IMR-90 (cell line): Measurements from ENCODE around the gene NTRK2. TPM values are rescaled to one million over a fixed set of nuclear protein-coding genes. Genes with fewer than 3 reads are reported as not detected.

ENCODE experiments used
- ATAC-seq: fragments of 200-7000 bp; cut with Tn5 transposase; 2 replicates; pipeline ENCODE4 v1.9.1; 2020; ENCODE audit warnings: low read depth, mild to moderate bottlenecking, moderate library complexity
- BruUV-seq: library from RNA; stranded (reverse); fragments of 400-500 nt; replicated peaks from 2 replicates; lab custom pipeline; 2021; lab: Mats Ljungman, UMichigan
- CTCF ChIA-PET: fragments of 300-600 bp; formaldehyde crosslinking; extraction: SDS; loops from one replicate; lab custom pipeline; 2021; ENCODE audit warnings: antibody characterized with exemption; lab: Yijun Ruan, JAX
- POLR2A ChIA-PET: fragments of 300-600 bp; sonication (Branson Sonifier 250); formaldehyde crosslinking; loops from one replicate; lab custom pipeline; 2022; ENCODE audit warnings: antibody characterized with exemption; ENCODE audit not compliant: unreplicated experiment; lab: Charles Lee
- DNase-seq: peaks from one replicate; pipeline ENCODE4 v3.0.0; 2013
- H2AFZ ChIP-seq: replicated peaks from 2 replicates; pipeline ENCODE3; 2013; ENCODE audit warnings: low read length, mild to moderate bottlenecking; ENCODE audit not compliant: poor library complexity
- H2AK5ac ChIP-seq: 2 replicates; pipeline ENCODE4 v1.6.1; 2013; ENCODE audit warnings: low read depth, low read length, inconsistent platforms
- H2AK9ac ChIP-seq: replicated peaks from 2 replicates; pipeline ENCODE3; 2013; ENCODE audit warnings: mild to moderate bottlenecking, low read depth, low read length, moderate library complexity; ENCODE audit not compliant: poor library complexity
- H2BK120ac ChIP-seq: 2 replicates; pipeline ENCODE4 v1.6.1; 2013; ENCODE audit warnings: low read depth, low read length, inconsistent platforms
- H2BK15ac ChIP-seq: 3 replicates; pipeline ENCODE4 v1.6.1; 2013; ENCODE audit warnings: low read depth, low read length, inconsistent platforms
- H2BK20ac ChIP-seq: 2 replicates; pipeline ENCODE4 v1.6.1; 2013; ENCODE audit warnings: low read depth, mild to moderate bottlenecking, inconsistent platforms, low read length, moderate library complexity
- H2BK5ac ChIP-seq: 2 replicates; pipeline ENCODE4 v1.6.1; 2013; ENCODE audit warnings: mild to moderate bottlenecking, low read depth, low read length, inconsistent platforms; ENCODE audit not compliant: poor library complexity, severe bottlenecking
- H3K14ac ChIP-seq: replicated peaks from 2 replicates; pipeline ENCODE4 v1.6.1; 2013; ENCODE audit warnings: low read depth, low read length, inconsistent platforms
- H3K18ac ChIP-seq: 2 replicates; pipeline ENCODE4 v1.6.1; 2013; ENCODE audit warnings: low read depth, low read length, control low read depth
- H3K23ac ChIP-seq: 2 replicates; pipeline ENCODE4 v1.6.1; 2013; ENCODE audit warnings: low read depth, low read length, inconsistent platforms
- H3K27ac ChIP-seq: 2 replicates; pipeline ENCODE4 v1.5.1; 2013; ENCODE audit warnings: mild to moderate bottlenecking, control low read depth, low read length; ENCODE audit not compliant: insufficient read depth
- H3K27me3 ChIP-seq: 2 replicates; pipeline ENCODE4 v1.6.1; 2013; ENCODE audit warnings: low read length; ENCODE audit not compliant: control insufficient read depth, insufficient read depth
- H3K36me3 ChIP-seq: 2 replicates; pipeline ENCODE4 v1.6.1; 2013; ENCODE audit warnings: low read length, mixed read lengths; ENCODE audit not compliant: control insufficient read depth, insufficient read depth
- H3K4ac ChIP-seq: 2 replicates; pipeline ENCODE4 v1.6.1; 2013; ENCODE audit warnings: low read depth, low read length, inconsistent platforms
- H3K4me1 ChIP-seq: 2 replicates; pipeline ENCODE4 v1.6.1; 2013; ENCODE audit warnings: low read length, mixed read lengths; ENCODE audit not compliant: control insufficient read depth, insufficient read depth
- H3K4me2 ChIP-seq: 2 replicates; pipeline ENCODE4 v1.6.1; 2013; ENCODE audit warnings: low read depth, mild to moderate bottlenecking, control low read depth, low read length, moderate library complexity
- H3K4me3 ChIP-seq: 2 replicates; pipeline ENCODE4 v1.5.1; 2013; ENCODE audit warnings: low read depth, mild to moderate bottlenecking, control low read depth, low read length, moderate library complexity; ENCODE audit not compliant: insufficient read depth
- H3K56ac ChIP-seq: 2 replicates; pipeline ENCODE4 v1.6.1; 2013; ENCODE audit warnings: low read length, inconsistent platforms; ENCODE audit not compliant: insufficient read depth; ENCODE audit errors: extremely low read depth
- H3K79me1 ChIP-seq, 2 experiments: 2 replicates each; pipeline ENCODE4 v1.6.1; 2013; ENCODE audit warnings: low read length in 2 of 2, inconsistent platforms in 1 of 2, low read depth in 1 of 2
- H3K9ac ChIP-seq: 2 replicates; pipeline ENCODE4 v1.6.1; 2013; ENCODE audit warnings: low read depth, low read length, control low read depth
- H3K9me1 ChIP-seq: 2 replicates; pipeline ENCODE4 v1.6.1; 2013; ENCODE audit warnings: low read length, inconsistent platforms; ENCODE audit not compliant: insufficient read depth
- H3K9me3 ChIP-seq: 2 replicates; pipeline ENCODE4 v1.6.1; 2013; ENCODE audit warnings: low read length; ENCODE audit not compliant: control insufficient read depth, insufficient read depth
- H4K20me1 ChIP-seq: 2 replicates; pipeline ENCODE4 v1.6.1; 2013; ENCODE audit warnings: low read length, inconsistent platforms; ENCODE audit not compliant: insufficient read depth
- H4K5ac ChIP-seq: 2 replicates; pipeline ENCODE4 v1.6.1; 2013; ENCODE audit warnings: mild to moderate bottlenecking, low read depth, low read length, control low read depth
- H4K8ac ChIP-seq, 2 experiments: 2 replicates each; pipeline ENCODE4 v1.6.1; 2013; ENCODE audit warnings: low read depth in 2 of 2, low read length in 2 of 2, control low read depth in 1 of 2, inconsistent platforms in 1 of 2
- H4K91ac ChIP-seq: 2 replicates; pipeline ENCODE4 v1.6.1; 2013; ENCODE audit warnings: low read depth, low read length, inconsistent platforms; ENCODE audit not compliant: insufficient read depth
- BHLHE40 ChIP-seq: fragments of 150-350 bp; IDR thresholded peaks from 2 replicates; pipeline ENCODE4 v1.6.1; 2016; ENCODE audit warnings: mild to moderate bottlenecking, low read depth, low read length
- ELK1 ChIP-seq: fragments of 150-350 bp; IDR thresholded peaks from 2 replicates; pipeline ENCODE4 v1.6.1; 2016; ENCODE audit warnings: low read depth, mild to moderate bottlenecking, low read length, moderate library complexity, borderline replicate concordance
- FOS ChIP-seq: fragments of 150-350 bp; IDR thresholded peaks from 2 replicates; pipeline ENCODE4 v1.6.1; 2016; ENCODE audit warnings: low read depth, low read length
- WGBS, 2 experiments: methylation state at CpG; one replicate each; pipeline versions ENCODE4 v1.1.5 to v1.1.7; 2013; ENCODE audit warnings: missing lambda C conversion rate in 2 of 2; ENCODE audit not compliant: insufficient read length in 1 of 2; ENCODE audit errors: extremely low coverage in 2 of 2; 5-methylcytosine and 5-hydroxymethylcytosine counted together
- dilution Hi-C: fragments of 300-500 bp; cut with HindIII; formaldehyde crosslinking; loops from one replicate; pipeline ENCODE4 v1.14.3; 2018; ENCODE audit warnings: low sequenced_read_pairs; ENCODE audit not compliant: unreplicated experiment
- in situ Hi-C: fragments of 300-500 bp; cut with MboI; formaldehyde crosslinking; loops from 3 replicates; pipeline ENCODE4 v1.14.3; 2019; ENCODE audit warnings: low sequenced_read_pairs, inconsistent platforms, mixed read lengths
- intact Hi-C: fragments of 100-400 bp; cut with micrococcal nuclease; formaldehyde crosslinking; loops from 2 replicates; pipeline ENCODE4 v1.10.0; 2022
- polyA plus RNA-seq, 3 experiments: library from polyadenylated mRNA; depleted of rRNA; stranded (reverse); fragments of >200 nt; gene quantifications; 2 replicates each; pipeline ENCODE4 v1.2.3, GENCODE V29; 2012; ENCODE audit warnings: low replicate concordance in 1 of 3
- total RNA-seq: library from RNA; depleted of rRNA; stranded (reverse); fragments of >200 nt; gene quantifications from 2 replicates; pipeline ENCODE4 v1.2.3, GENCODE V29; 2012

Gene NTRK2
- total and polyA plus RNA-seq, 2 of the 4 experiments (the other 2 are of a cell fraction) = under 0.01 to 0.02 TPM

GRCh38 chr9:84997472-84997871, 327.9 kb downstream of the NTRK2 start:
- no peak overlapping the region for H2AFZ ChIP-seq
- no peak overlapping the region for H4K91ac ChIP-seq
- no peak overlapping the region for H4K8ac ChIP-seq
- no peak for DNase-seq
- TF ChIP-seq BHLHE40 = no peak
- no peak for TF ChIP-seq ELK1
- no peak for TF ChIP-seq FOS
- no peaks in the 10 kb centered on the region for H3K36me3 ChIP-seq
- H3K27me3 ChIP-seq = no peaks in the 10 kb centered on the region
- POLR2A ChIA-PET = no interaction called here
- no peak overlapping the region for H3K4me3 ChIP-seq
- H2AK9ac ChIP-seq = no peak overlapping the region
- no TSS peak for BruUV-seq
- no peak overlapping the region for H3K4ac ChIP-seq
- no peak overlapping the region for H3K27ac ChIP-seq
- H3K4me1 ChIP-seq = no peaks in the 10 kb centered on the region
- no peak overlapping the region for H2AK5ac ChIP-seq
- WGBS, 2 experiments = 20% methylated on average over 1 of the region's 2 CpGs; no CpG with 5 or more reads in 1 of the 2 experiments
- H3K9me3 ChIP-seq = peaks cover 25% of the 10 kb centered on the region
- CTCF ChIA-PET = no interaction called here
- H3K56ac ChIP-seq = no peak overlapping the region
- dilution Hi-C loops = no loop called here
- intact Hi-C loops = no loop called here
- H3K23ac ChIP-seq = no peak overlapping the region
- H3K79me1 ChIP-seq = no peaks in the 10 kb centered on the region
- H2BK15ac ChIP-seq = no peak overlapping the region
- no peak overlapping the region for H3K4me2 ChIP-seq
- H4K20me1 ChIP-seq = no peaks in the 10 kb centered on the region
- H2BK120ac ChIP-seq = no peak overlapping the region
- H3K14ac ChIP-seq = no peak overlapping the region
- in situ Hi-C loops = no loop called here
- no peak overlapping the region for H2BK20ac ChIP-seq
- H3K18ac ChIP-seq = no peak overlapping the region
- no peak overlapping the region for H3K9ac ChIP-seq
- no peak overlapping the region for H2BK5ac ChIP-seq
- no peak for ATAC-seq
- no peaks in the 10 kb centered on the region for H3K9me1 ChIP-seq
- no peak overlapping the region for H4K5ac ChIP-seq
